Tibial nerve (tissue), 4 donors: Measurements from ENCODE around the gene CRYBB3. TPM values are rescaled to one million over a fixed set of nuclear protein-coding genes. Genes with fewer than 3 reads are reported as not detected.

Experiments
- DNase-seq, 2 donors: peaks; one replicate each; pipeline ENCODE4 v3.0.0-alpha.2; 2019; ENCODE audit warnings: low spot score in 2 of 2
- H3K27ac ChIP-seq, 4 donors: fragments of 200-600 bp; sonication (generic) in 3 of 4; one replicate each; pipeline ENCODE4 v1.5.1; 2017 to 2019; ENCODE audit warnings: mild to moderate bottlenecking in 1 of 4
- H3K27me3 ChIP-seq, 2 donors: fragments of 200-600 bp; sonication (generic) in 1 of 2; one replicate each; pipeline versions ENCODE4 v1.5.1 to v1.6.0; 2017 to 2019
- H3K36me3 ChIP-seq, 3 donors: fragments of 200-600 bp; sonication (generic); one replicate each; pipeline ENCODE4 v1.5.1; 2018 to 2019
- H3K4me1 ChIP-seq, 4 donors: fragments of 200-600 bp; sonication (generic) in 3 of 4; one replicate each; pipeline ENCODE4 v1.5.1; 2017 to 2019
- H3K4me3 ChIP-seq, 4 donors: fragments of 200-600 bp; sonication (generic) in 3 of 4; one replicate each; pipeline ENCODE4 v1.5.1; 2017 to 2019; ENCODE audit warnings: mild to moderate bottlenecking in 1 of 4, moderate library complexity in 1 of 4
- H3K9me3 ChIP-seq, 4 donors: fragments of 200-600 bp; sonication (generic) in 3 of 4; one replicate each; pipeline ENCODE4 v1.5.1; 2017 to 2019
- CTCF ChIP-seq, 5 experiments: fragments of 200-600 bp in 3 of 5; fragments of 450-650 bp in 2 of 5; sonication (generic) in 3 of 5; IDR thresholded peaks; one replicate each; pipeline ENCODE4 v1.5.1; 2016 to 2019; ENCODE audit warnings: antibody characterized with exemption in 5 of 5, mild to moderate bottlenecking in 3 of 5, moderate library complexity in 2 of 5
- EP300 ChIP-seq, 2 donors: sonication (generic); formaldehyde crosslinking; IDR thresholded peaks; one replicate each; pipeline ENCODE4 v1.6.1; 2017; ENCODE audit warnings: antibody characterized with exemption in 2 of 2, mild to moderate bottlenecking in 1 of 2
- POLR2A ChIP-seq, 2 donors: fragments of 450-650 bp; IDR thresholded peaks; one replicate each; pipeline ENCODE4 v1.6.1; 2017; ENCODE audit warnings: antibody characterized with exemption in 2 of 2, mild to moderate bottlenecking in 2 of 2, moderate library complexity in 2 of 2
- WGBS, 2 donors: methylation state at CpG; one replicate each; pipeline ENCODE4 v1.1.5; 2018; 5-methylcytosine and 5-hydroxymethylcytosine counted together
- total RNA-seq, 4 donors: library from RNA; depleted of rRNA; stranded (reverse); fragments of >200 nt; gene quantifications; one replicate each; pipeline ENCODE4 v1.1.0, GENCODE V29; 2016

Gene CRYBB3
- total RNA-seq, 4 donors from 2014 or later = not detected

- H3K27ac ChIP-seq = no peak overlapping the region
- no peaks in the 10 kb centered on the region for H3K36me3 ChIP-seq
- TF ChIP-seq CTCF (IDR thresholded peaks at IDR 0.05) (no peak), POLR2A (IDR thresholded peaks at IDR 0.05) (no peak), EP300 (IDR thresholded peaks at IDR 0.05) (no peak)
- 92 to 93% methylated on average over 11 of the region's 11 CpGs for WGBS, 2 donors
- H3K27me3 ChIP-seq = no peaks in the 10 kb centered on the region
- no peaks in the 10 kb centered on the region for H3K9me3 ChIP-seq
- DNase-seq = no peak
- H3K4me1 ChIP-seq = peaks cover 0 to 7% (median 0%) of the 10 kb centered on the region in 4 donors
- H3K4me3 ChIP-seq = no peak overlapping the region
These were observed 39.3 kb upstream of the CRYBB3 start for GRCh38 chr22:25160120-25160996.

- no peaks in the 10 kb centered on the region for H3K36me3 ChIP-seq
- no peak overlapping the region for H3K4me3 ChIP-seq
- WGBS, 2 donors = 78 to 86% methylated on average over 12 to 14 of the region's 14 CpGs
- DNase-seq = no peak
- TF ChIP-seq EP300 (IDR thresholded peaks at IDR 0.05) = no peak
- TF ChIP-seq CTCF (IDR thresholded peaks at IDR 0.05) = no peak
- TF ChIP-seq POLR2A (IDR thresholded peaks at IDR 0.05) = no peak
- no peaks in the 10 kb centered on the region for H3K9me3 ChIP-seq
- H3K4me1 ChIP-seq = peaks cover 0 to 13% (median 0%) of the 10 kb centered on the region in 4 donors
- no peak overlapping the region for H3K27ac ChIP-seq
- H3K27me3 ChIP-seq = no peaks in the 10 kb centered on the region
These were observed 38.4 kb upstream of the CRYBB3 start for GRCh38 chr22:25161017-25161915.

- H3K4me3 ChIP-seq = no peak overlapping the region
- peaks cover 0 to 20% (median 0%) of the 10 kb centered on the region in 4 donors for H3K4me1 ChIP-seq
- no peaks in the 10 kb centered on the region for H3K36me3 ChIP-seq
- DNase-seq = no peak
- WGBS, 2 donors = 90 to 93% methylated on average over 6 of the region's 6 CpGs
- H3K27me3 ChIP-seq = no peaks in the 10 kb centered on the region
- H3K27ac ChIP-seq = no peak overlapping the region
- H3K9me3 ChIP-seq = no peaks in the 10 kb centered on the region
- TF ChIP-seq EP300 (IDR thresholded peaks at IDR 0.05) (no peak), POLR2A (IDR thresholded peaks at IDR 0.05) (no peak), CTCF (IDR thresholded peaks at IDR 0.05) (no peak)
These were observed 37.6 kb upstream of the CRYBB3 start for GRCh38 chr22:25161916-25162530.

- DNase-seq = no peak
- H3K4me1 ChIP-seq = peaks cover 0 to 22% (median 0%) of the 10 kb centered on the region in 4 donors
- H3K27me3 ChIP-seq = no peaks in the 10 kb centered on the region
- H3K36me3 ChIP-seq = no peaks in the 10 kb centered on the region
- no peak overlapping the region for H3K27ac ChIP-seq
- no peak overlapping the region for H3K4me3 ChIP-seq
- no peak for TF ChIP-seq CTCF (IDR thresholded peaks at IDR 0.05)
- TF ChIP-seq EP300 (IDR thresholded peaks at IDR 0.05) = no peak
- no peak for TF ChIP-seq POLR2A (IDR thresholded peaks at IDR 0.05)
- H3K9me3 ChIP-seq = no peaks in the 10 kb centered on the region
- WGBS, 2 donors = 88 to 92% methylated on average over 1 of the region's 1 CpG
These were observed 37.1 kb upstream of the CRYBB3 start for GRCh38 chr22:25162561-25162960.
